Measurements from ENCODE around the gene GRB2.

Gene GRB2

DNA sequence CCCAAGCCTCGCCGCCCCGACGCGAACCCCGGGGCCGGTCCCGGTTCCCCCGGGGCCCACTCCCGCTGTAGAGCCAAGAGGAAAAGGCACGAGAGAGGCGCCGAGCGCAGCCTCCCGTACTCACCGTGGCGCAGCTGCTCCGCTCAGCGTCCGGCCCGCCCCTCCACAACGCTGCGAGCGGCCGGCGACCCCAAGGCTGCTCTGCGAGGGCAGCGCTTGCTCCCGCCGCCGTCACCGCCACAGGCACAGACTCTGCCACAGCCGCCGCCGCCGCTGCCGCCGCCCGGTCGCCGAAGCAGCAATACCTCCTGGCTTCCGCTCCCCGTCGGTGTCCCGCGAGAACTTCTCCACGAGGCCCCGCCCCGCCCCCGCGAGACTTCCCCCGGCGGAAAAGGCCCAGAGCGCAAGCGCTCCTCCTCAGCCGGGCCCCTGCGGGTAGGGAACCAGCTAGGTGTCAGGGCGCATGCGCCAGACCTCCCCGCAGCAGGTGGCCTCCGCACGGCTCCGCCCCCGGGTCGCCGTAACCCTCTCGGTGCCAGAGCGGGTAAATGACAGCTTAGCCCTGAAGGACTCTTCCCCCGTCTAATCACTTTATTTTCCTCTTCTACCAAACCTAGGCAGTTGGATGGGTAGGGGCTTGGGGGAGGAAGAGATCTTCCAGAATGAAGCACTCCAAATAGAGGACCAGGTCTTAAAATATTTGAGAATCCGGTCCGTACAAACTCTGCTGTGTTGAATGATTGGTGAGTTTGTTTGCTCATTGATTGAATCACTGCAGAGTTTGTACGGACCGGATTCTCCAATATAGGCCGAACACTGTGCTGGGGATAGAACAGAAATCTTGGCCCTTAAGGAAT is at the start of gene GRB2:
Gene GRB2 (minus strand): TSS at position 314 of the 857 bp plus-strand sequence. CDS start 12,050 bp downstream, outside the sequence.
- TF ChIP-seq TAF1 (IDR thresholded peaks at IDR 0.05; ENCODE audit: low read depth) (peak; percentile 88), NFIC (IDR thresholded peaks at IDR 0.05) (no peak), CREB1 (IDR thresholded peaks at IDR 0.05; ENCODE audit: low read depth) (no peak), TCF12 (IDR thresholded peaks at IDR 0.05; ENCODE audit: low read depth) (peak; percentile 30; the same call in 1 of the 2 replicates), ZBTB7A (IDR thresholded peaks at IDR 0.05; ENCODE audit: low read depth) (no peak), EP300 (IDR thresholded peaks at IDR 0.05; ENCODE audit: borderline replicate concordance) (0 out of 2 replicates have a peak, but pooled peaks have one; percentile 12)

DNA sequence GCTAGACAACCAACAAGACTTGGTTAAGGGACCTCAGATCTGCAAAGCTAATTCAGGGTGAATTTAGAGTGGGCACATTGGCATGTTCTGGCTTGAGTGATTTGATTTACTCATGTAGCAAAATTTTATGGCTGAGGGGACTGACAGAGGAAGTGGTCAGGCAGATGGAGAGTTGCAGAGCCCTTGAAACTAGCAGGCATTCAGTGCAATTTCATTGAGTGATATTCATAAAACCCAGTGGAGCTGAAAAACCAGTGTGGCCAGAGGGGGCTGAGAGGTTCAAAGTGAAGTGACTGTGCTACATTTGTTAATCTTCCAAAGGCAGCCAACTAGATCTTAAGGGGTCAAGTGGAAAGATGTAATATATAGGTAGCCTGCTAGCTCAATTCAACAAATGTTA is 48.7 kb upstream of the GRB2 start:
- no peak for TF ChIP-seq NFIC (IDR thresholded peaks at IDR 0.05)
- no peak for TF ChIP-seq CEBPB (IDR thresholded peaks at IDR 0.05)
- TF ChIP-seq EGR1 (IDR thresholded peaks at IDR 0.05) = no peak
- TF ChIP-seq FOXM1 (IDR thresholded peaks at IDR 0.05; ENCODE audit: borderline replicate concordance, low read depth) = no peak
- no peak for TF ChIP-seq RAD21 (IDR thresholded peaks at IDR 0.05; ENCODE audit: low read depth)
- TF ChIP-seq, protein P1, sequence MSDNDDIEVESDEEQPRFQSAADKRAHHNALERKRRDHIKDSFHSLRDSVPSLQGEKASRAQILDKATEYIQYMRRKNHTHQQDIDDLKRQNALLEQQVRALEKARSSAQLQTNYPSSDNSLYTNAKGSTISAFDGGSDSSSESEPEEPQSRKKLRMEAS (IDR thresholded peaks at IDR 0.05) = no peak
- 0 out of 2 replicates have a peak, but pooled peaks have one; percentile 23 for TF ChIP-seq TEAD4 (IDR thresholded peaks at IDR 0.05)

DNA sequence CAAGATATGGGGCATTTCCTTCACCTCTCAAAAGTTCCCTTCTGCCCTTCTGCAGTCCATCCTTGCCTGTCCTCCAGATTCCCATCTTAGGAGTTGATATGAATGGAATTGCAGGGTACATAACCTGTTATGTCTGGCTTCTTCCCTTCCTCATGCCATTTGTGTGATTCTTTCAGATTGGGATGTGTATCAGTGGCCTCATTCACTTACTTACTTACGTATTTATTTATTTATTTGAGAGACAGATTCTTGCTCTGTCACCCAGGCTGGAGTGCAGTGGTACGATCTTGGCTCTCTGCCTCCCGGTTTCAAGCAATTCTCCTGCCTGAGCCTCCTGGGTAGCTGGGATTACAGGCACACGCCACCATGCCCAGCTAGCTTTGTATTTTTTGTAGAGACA is 44.8 kb upstream of the GRB2 start:
- TF ChIP-seq CEBPB (IDR thresholded peaks at IDR 0.05) (no peak), ZBTB7A (IDR thresholded peaks at IDR 0.05; ENCODE audit: low read depth) (no peak), TAF1 (IDR thresholded peaks at IDR 0.05; ENCODE audit: low read depth) (no peak), CREB1 (IDR thresholded peaks at IDR 0.05; ENCODE audit: low read depth) (no peak), EP300 (IDR thresholded peaks at IDR 0.05; ENCODE audit: borderline replicate concordance) (no peak), TCF12 (IDR thresholded peaks at IDR 0.05; ENCODE audit: low read depth) (no peak)

DNA sequence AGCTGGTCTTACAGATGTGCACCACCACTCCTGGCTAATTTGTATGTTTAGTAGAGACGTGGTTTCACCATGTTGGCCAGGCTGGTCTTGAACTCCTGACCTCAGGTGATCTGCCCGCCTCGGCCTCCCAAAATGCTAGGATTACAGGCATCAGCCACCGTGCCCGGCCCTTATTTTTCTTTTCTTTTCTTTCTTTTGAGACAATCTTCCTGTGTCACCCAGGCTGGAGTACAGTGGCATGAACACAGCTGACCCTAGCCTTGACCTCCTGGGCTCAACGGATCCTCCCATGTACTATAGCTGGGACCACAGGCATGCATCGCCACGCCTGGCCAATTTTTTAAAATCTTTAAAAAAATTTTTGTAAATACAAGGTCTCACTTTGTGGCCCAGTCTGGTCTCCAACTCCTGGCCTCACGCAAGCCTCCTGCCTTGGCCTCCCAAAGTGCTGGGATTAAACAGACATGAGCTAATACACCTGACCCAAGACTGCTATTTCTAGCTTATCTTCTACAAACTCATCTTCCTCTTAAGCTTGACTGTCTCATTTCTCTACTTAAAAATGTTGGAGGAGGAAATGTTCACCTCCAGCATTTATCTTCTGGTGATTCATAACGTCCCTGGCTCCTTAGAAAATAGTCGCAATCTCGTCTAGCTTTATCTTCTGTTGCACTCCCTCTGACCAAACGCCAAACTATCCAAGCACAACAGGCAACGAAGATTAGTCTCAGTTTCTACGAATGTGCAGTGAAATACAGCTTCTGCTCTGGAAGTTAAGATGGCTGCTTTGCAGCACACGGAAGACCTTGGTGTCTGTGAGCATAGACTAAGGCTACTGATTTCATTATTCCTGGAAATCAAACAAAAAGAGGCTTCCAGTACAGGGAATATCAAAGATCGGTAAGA is 42.7 kb upstream of the GRB2 start:
- TF ChIP-seq TCF12 (IDR thresholded peaks at IDR 0.05; ENCODE audit: low read depth) (no peak), TEAD4 (IDR thresholded peaks at IDR 0.05) (no peak), ZBTB7A (IDR thresholded peaks at IDR 0.05; ENCODE audit: low read depth) (no peak), NFIC (IDR thresholded peaks at IDR 0.05) (no peak), FOXM1 (IDR thresholded peaks at IDR 0.05; ENCODE audit: borderline replicate concordance, low read depth) (no peak), RAD21 (IDR thresholded peaks at IDR 0.05; ENCODE audit: low read depth) (no peak), CREB1 (IDR thresholded peaks at IDR 0.05; ENCODE audit: low read depth) (no peak), TAF1 (IDR thresholded peaks at IDR 0.05; ENCODE audit: low read depth) (no peak), CEBPB (IDR thresholded peaks at IDR 0.05) (no peak), EGR1 (IDR thresholded peaks at IDR 0.05) (no peak), YY1 (IDR thresholded peaks at IDR 0.05; ENCODE audit: low read depth) (no peak), EP300 (IDR thresholded peaks at IDR 0.05; ENCODE audit: borderline replicate concordance) (no peak)
- TF ChIP-seq, protein P2, sequence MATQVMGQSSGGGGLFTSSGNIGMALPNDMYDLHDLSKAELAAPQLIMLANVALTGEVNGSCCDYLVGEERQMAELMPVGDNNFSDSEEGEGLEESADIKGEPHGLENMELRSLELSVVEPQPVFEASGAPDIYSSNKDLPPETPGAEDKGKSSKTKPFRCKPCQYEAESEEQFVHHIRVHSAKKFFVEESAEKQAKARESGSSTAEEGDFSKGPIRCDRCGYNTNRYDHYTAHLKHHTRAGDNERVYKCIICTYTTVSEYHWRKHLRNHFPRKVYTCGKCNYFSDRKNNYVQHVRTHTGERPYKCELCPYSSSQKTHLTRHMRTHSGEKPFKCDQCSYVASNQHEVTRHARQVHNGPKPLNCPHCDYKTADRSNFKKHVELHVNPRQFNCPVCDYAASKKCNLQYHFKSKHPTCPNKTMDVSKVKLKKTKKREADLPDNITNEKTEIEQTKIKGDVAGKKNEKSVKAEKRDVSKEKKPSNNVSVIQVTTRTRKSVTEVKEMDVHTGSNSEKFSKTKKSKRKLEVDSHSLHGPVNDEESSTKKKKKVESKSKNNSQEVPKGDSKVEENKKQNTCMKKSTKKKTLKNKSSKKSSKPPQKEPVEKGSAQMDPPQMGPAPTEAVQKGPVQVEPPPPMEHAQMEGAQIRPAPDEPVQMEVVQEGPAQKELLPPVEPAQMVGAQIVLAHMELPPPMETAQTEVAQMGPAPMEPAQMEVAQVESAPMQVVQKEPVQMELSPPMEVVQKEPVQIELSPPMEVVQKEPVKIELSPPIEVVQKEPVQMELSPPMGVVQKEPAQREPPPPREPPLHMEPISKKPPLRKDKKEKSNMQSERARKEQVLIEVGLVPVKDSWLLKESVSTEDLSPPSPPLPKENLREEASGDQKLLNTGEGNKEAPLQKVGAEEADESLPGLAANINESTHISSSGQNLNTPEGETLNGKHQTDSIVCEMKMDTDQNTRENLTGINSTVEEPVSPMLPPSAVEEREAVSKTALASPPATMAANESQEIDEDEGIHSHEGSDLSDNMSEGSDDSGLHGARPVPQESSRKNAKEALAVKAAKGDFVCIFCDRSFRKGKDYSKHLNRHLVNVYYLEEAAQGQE (IDR thresholded peaks at IDR 0.05; ENCODE audit: low read depth) = no peak
- TF ChIP-seq, protein P3, sequence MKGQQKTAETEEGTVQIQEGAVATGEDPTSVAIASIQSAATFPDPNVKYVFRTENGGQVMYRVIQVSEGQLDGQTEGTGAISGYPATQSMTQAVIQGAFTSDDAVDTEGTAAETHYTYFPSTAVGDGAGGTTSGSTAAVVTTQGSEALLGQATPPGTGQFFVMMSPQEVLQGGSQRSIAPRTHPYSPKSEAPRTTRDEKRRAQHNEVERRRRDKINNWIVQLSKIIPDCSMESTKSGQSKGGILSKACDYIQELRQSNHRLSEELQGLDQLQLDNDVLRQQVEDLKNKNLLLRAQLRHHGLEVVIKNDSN (IDR thresholded peaks at IDR 0.05) = no peak
- TF ChIP-seq, protein P1 (IDR thresholded peaks at IDR 0.05) = no peak

DNA sequence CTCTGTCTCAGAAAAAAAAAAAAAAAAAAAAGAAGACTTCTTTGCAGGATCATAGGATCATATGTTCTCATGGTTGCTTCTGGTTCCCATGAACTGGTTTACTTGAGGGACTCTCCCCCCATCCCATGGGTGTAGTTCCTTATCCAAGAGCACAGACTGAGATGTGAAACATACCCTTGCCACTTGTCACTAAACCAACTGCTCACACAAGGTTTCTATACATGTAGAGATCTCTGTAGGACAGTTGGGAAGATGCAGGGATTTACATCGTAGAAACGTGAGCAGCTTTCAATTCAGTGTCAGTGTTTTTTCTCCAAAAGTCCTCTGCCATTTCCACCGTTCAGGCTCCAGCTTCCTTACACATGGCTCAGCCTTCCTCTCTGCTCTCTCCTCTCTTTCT is 39.8 kb upstream of the GRB2 start:
- TF ChIP-seq TAF1 (IDR thresholded peaks at IDR 0.05; ENCODE audit: low read depth) = no peak
- no peak for TF ChIP-seq EGR1 (IDR thresholded peaks at IDR 0.05)
- TF ChIP-seq, protein P3 (IDR thresholded peaks at IDR 0.05) = no peak
- no peak for TF ChIP-seq CREB1 (IDR thresholded peaks at IDR 0.05; ENCODE audit: low read depth)
- TF ChIP-seq ZBTB7A (IDR thresholded peaks at IDR 0.05; ENCODE audit: low read depth) = no peak
- no peak for TF ChIP-seq RAD21 (IDR thresholded peaks at IDR 0.05; ENCODE audit: low read depth)
- TF ChIP-seq YY1 (IDR thresholded peaks at IDR 0.05; ENCODE audit: low read depth) = no peak
- TF ChIP-seq, protein P2 (IDR thresholded peaks at IDR 0.05; ENCODE audit: low read depth) = no peak
- TF ChIP-seq FOXM1 (IDR thresholded peaks at IDR 0.05; ENCODE audit: borderline replicate concordance, low read depth) = no peak
- TF ChIP-seq CEBPB (IDR thresholded peaks at IDR 0.05) = no peak
- no peak for TF ChIP-seq TEAD4 (IDR thresholded peaks at IDR 0.05)
